Mucosa of descending colon (tissue), 3 donors: Measurements from ENCODE around the gene YDJC. TPM values are rescaled to one million over a fixed set of nuclear protein-coding genes. Genes with fewer than 3 reads are reported as not detected.
"Not testable (repeated sequence)": the region's sequence is repeated elsewhere in the genome, so short reads cannot be mapped to it uniquely, and the experiment has no call there.

Experiments
- ATAC-seq: fragments of 200-7000 bp; cut with Tn5 transposase; one replicate; pipeline ENCODE4 v1.9.1; 2020; ENCODE audit warnings: mild to moderate bottlenecking, moderate library complexity
- DNase-seq, 3 donors: peaks; one replicate each; pipeline ENCODE4 v3.0.0-alpha.2; 2020
- H3K36me3 ChIP-seq: fragments of 200-600 bp; one replicate; pipeline ENCODE4 v1.8.0; 2021; ENCODE audit warnings: low read depth, mild to moderate bottlenecking
- H3K4me1 ChIP-seq: fragments of 200-600 bp; one replicate; pipeline ENCODE4 v1.8.0; 2021; ENCODE audit warnings: low read depth, mild to moderate bottlenecking
- H3K4me3 ChIP-seq: fragments of 200-600 bp; one replicate; pipeline ENCODE4 v1.8.0; 2021; ENCODE audit warnings: mild to moderate bottlenecking
- H3K9me3 ChIP-seq: fragments of 200-600 bp; one replicate; pipeline ENCODE4 v1.8.0; 2021; ENCODE audit warnings: mild to moderate bottlenecking
- CTCF ChIP-seq: fragments of 200-600 bp; IDR thresholded peaks from one replicate; pipeline ENCODE4 v1.8.0; 2022; ENCODE audit warnings: antibody characterized with exemption, mild to moderate bottlenecking
- intact Hi-C, 2 donors: fragments of 100-400 bp; cut with DNase I in 1 of 2; cut with micrococcal nuclease in 1 of 2; formaldehyde crosslinking; loops; one replicate each; pipeline versions ENCODE4 v1.11.0 to v1.11.1; 2022; cut with DNase I, micrococcal nuclease
- total RNA-seq, 3 donors: library from RNA; stranded (reverse); fragmentation: NEBNext Ultra II Directional in 2 of 3; extraction: Animal tissue kit (Norgen Biotek cat#: 25700) in 2 of 3; gene quantifications; one replicate each; pipeline versions ENCODE4 v1.2.1 to v1.2.4, GENCODE V29; 2021 to 2023
- donor health status: DM: no; HTN: no; CAD: no; lungs with moderate emphysema.
- donor health status: DM: no; HTN: no; CAD: no.
- donor health status: DM: no; HTN: yes; CAD: no.

Gene YDJC
- total RNA-seq, 3 donors from 2014 or later, result 12.5 to 26.5 (median 21.7) TPM

- DNase-seq, result no peak
- no peak for ATAC-seq
- intact Hi-C loops, result no loop called here
- Histone ChIP-seq H3K4me3 (no peak overlapping the region), H3K4me1 (peaks cover 16% of the 10 kb centered on the region), H3K9me3 (no peaks in the 10 kb centered on the region), H3K36me3 (no peaks in the 10 kb centered on the region)
- TF ChIP-seq CTCF, result no peak
Observed at GRCh38 chr22:21650280-21650679, 20.5 kb upstream of the YDJC start.

GRCh38 chr22:21646608-21647590 is 17.1 kb upstream of the YDJC start:
- Histone ChIP-seq H3K36me3 (no peaks in the 10 kb centered on the region), H3K4me3 (no peak overlapping the region), H3K4me1 (peaks cover 17% of the 10 kb centered on the region), H3K9me3 (no peaks in the 10 kb centered on the region)
- TF ChIP-seq CTCF, result peak; percentile 76
- ATAC-seq (peak; percentile 49), DNase-seq (peak in 2 of 3 donors; percentile 69 to 90)
- intact Hi-C loops, result no loop called here

GRCh38 chr22:21645513-21645912 is 15.7 kb upstream of the YDJC start:
- ATAC-seq, DNase-seq, H3K4me3 ChIP-seq, intact Hi-C loops, H3K36me3 ChIP-seq, H3K9me3 ChIP-seq: not testable (repeated sequence)
- peaks cover 16% of the 10 kb centered on the region for H3K4me1 ChIP-seq

- TF ChIP-seq CTCF, result no peak
- DNase-seq, result no peak
- Histone ChIP-seq H3K9me3 (no peaks in the 10 kb centered on the region), H3K4me3 (no peak overlapping the region), H3K4me1 (peaks cover 16% of the 10 kb centered on the region), H3K36me3 (no peaks in the 10 kb centered on the region)
- ATAC-seq, result no peak
- intact Hi-C loops, result no loop called here
Observed at GRCh38 chr22:21643533-21644357, 13.9 kb upstream of the YDJC start.

GRCh38 chr22:21642584-21643448 is 13.0 kb upstream of the YDJC start:
- intact Hi-C loops, result no loop called here
- DNase-seq, result peak; percentile 65 to 70 (median 70)

More at GRCh38 chr22:21642584-21643448, 13.0 kb upstream of the YDJC start:
- H3K36me3 ChIP-seq, result no peaks in the 10 kb centered on the region
- peak; percentile 50 for ATAC-seq
- peaks cover 16% of the 10 kb centered on the region for H3K4me1 ChIP-seq
- H3K9me3 ChIP-seq, result no peaks in the 10 kb centered on the region
- peak; percentile 32 for TF ChIP-seq CTCF
- peak overlapping the region; percentile 50 for H3K4me3 ChIP-seq
